RWPE2 (cell line): Measurements from ENCODE around the gene C11orf86.

Source experiments
- ATAC-seq: fragments of 200-7000 bp; cut with Tn5 transposase; 3 replicates; pipeline ENCODE4 v1.9.1; 2021; ENCODE audit warnings: low read depth
- DNase-seq: peaks from one replicate; pipeline ENCODE4 v3.0.0-alpha.2; 2020; ENCODE audit warnings: low spot score
- H3K27ac ChIP-seq: fragments of 450-650 bp; 2 replicates; pipeline ENCODE4 v1.5.1; 2017; ENCODE audit warnings: mild to moderate bottlenecking; ENCODE audit not compliant: poor library complexity, severe bottlenecking
- H3K27me3 ChIP-seq: fragments of 250-450 bp; sonication (Bioruptor Pico); 2 replicates; pipeline ENCODE4 v1.5.1; 2021; ENCODE audit warnings: mild to moderate bottlenecking, moderate library complexity; ENCODE audit not compliant: insufficient read depth, poor library complexity, severe bottlenecking
- H3K36me3 ChIP-seq: fragments of 250-450 bp; sonication (Bioruptor Pico); 2 replicates; pipeline ENCODE4 v1.5.1; 2020; ENCODE audit warnings: low read depth, mild to moderate bottlenecking, moderate library complexity
- H3K4me1 ChIP-seq: fragments of 250-450 bp; sonication (Bioruptor Pico); 2 replicates; pipeline ENCODE4 v1.5.1; 2021; ENCODE audit warnings: mild to moderate bottlenecking, moderate library complexity; ENCODE audit not compliant: insufficient read depth, poor library complexity, severe bottlenecking
- H3K4me3 ChIP-seq: fragments of 250-450 bp; sonication (Bioruptor Pico); 2 replicates; pipeline ENCODE4 v1.5.1; 2021; ENCODE audit warnings: mild to moderate bottlenecking, moderate library complexity; ENCODE audit not compliant: severe bottlenecking
- H3K9me3 ChIP-seq: fragments of 250-450 bp; sonication (Bioruptor Pico); 2 replicates; pipeline ENCODE4 v1.5.1; 2021; ENCODE audit warnings: mild to moderate bottlenecking, moderate library complexity; ENCODE audit not compliant: severe bottlenecking
- TF ChIP-seq, protein P1 (sequence below): fragments of 450-650 bp; IDR thresholded peaks from one replicate; pipeline ENCODE4 v1.5.1; 2017; ENCODE audit warnings: mild to moderate bottlenecking, moderate library complexity; ENCODE audit not compliant: poor library complexity, severe bottlenecking

Gene C11orf86

DNA sequence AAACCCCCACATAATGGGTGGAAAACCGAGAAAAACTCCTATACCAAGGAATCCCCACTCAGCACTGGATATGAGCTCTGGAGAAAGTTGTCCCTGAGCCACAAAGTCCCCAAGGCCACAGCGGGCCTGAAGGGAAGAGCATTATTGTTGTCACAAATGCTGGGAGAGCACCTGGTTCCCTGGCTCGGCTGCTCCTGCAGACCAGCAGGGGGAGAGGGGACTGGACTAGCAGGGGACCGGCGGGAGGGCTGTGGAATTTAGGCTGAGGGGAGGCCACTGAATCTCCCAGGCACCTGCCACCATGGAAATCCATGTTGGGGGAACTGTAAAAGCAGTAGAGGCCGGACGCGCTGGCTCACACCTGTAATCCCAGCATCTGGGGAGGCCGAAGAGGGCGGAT is 24.0 kb upstream of the C11orf86 start:
- no peak overlapping the region for H3K4me3 ChIP-seq
- peaks cover 10% of the 10 kb centered on the region for H3K4me1 ChIP-seq
- TF ChIP-seq, protein P1, sequence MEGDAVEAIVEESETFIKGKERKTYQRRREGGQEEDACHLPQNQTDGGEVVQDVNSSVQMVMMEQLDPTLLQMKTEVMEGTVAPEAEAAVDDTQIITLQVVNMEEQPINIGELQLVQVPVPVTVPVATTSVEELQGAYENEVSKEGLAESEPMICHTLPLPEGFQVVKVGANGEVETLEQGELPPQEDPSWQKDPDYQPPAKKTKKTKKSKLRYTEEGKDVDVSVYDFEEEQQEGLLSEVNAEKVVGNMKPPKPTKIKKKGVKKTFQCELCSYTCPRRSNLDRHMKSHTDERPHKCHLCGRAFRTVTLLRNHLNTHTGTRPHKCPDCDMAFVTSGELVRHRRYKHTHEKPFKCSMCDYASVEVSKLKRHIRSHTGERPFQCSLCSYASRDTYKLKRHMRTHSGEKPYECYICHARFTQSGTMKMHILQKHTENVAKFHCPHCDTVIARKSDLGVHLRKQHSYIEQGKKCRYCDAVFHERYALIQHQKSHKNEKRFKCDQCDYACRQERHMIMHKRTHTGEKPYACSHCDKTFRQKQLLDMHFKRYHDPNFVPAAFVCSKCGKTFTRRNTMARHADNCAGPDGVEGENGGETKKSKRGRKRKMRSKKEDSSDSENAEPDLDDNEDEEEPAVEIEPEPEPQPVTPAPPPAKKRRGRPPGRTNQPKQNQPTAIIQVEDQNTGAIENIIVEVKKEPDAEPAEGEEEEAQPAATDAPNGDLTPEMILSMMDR = no peak
- no peaks in the 10 kb centered on the region for H3K27me3 ChIP-seq
- no peaks in the 10 kb centered on the region for H3K9me3 ChIP-seq
- DNase-seq (no peak), ATAC-seq (no peak)
- H3K27ac ChIP-seq = no peak overlapping the region
- no peaks in the 10 kb centered on the region; the same call in 1 of the 2 replicates for H3K36me3 ChIP-seq

DNA sequence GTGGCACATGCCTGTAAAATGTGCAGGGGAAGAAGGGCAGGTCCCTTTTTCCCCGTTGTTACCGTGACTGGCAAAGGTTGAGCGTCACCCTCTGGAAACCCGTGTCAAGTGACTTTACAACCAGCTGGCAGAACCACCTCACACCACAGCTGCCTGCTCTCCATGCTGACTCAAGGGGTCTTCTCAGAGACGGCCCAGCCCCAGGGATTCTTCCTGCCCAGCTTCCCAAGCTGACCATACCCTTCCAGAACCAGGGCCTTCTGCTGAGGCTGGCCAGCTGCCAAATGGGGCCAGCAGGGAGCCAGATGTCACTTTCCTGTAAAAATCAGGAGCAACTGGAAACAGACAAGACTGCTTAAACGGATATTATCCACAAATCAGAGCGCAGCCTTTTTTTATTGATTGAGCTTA is 23.2 kb upstream of the C11orf86 start:
- no peak for ATAC-seq
- DNase-seq = no peak
- Histone ChIP-seq H3K27me3 (no peaks in the 10 kb centered on the region), H3K9me3 (no peaks in the 10 kb centered on the region), H3K4me3 (no peak overlapping the region), H3K36me3 (no peaks in the 10 kb centered on the region; the same call in 1 of the 2 replicates), H3K4me1 (peaks cover 14% of the 10 kb centered on the region), H3K27ac (no peak overlapping the region)
- TF ChIP-seq, protein P1 = no peak

DNA sequence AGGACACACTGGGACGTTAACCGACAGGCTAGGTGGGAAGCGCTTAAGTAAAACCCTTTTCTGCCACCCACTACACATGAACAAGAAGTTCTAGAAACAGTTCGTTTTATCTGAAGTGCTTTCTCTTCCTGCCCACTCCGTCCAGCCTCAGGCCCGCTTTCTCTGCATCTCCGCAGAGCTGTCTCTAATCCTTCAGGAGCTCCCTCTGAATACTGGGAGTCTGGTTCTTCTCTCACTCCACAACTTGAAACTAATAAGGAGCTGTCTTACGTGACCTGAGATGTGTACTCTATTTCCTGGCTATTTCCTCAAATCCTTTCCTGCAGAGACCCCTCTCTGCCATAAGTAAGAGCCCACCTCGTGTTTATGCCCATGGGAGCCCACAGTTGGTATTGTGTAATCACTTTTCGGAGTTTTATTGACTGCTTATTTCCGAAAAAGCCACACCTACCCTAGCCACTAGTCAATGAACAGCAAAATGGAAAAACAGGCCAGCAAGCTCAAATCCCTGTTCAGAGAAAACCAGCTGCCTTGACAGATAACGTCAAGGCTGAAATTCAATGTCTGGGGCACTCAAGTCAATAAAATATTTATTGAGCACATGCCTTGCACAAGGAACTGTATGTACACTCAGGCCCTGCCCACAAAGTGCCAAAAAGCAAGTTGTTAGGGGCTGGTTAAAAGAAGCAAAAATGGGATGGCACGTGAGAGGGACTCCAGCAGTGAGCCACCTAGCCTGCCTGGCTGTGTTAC is 21.8 kb upstream of the C11orf86 start:
- H3K36me3 ChIP-seq = no peaks in the 10 kb centered on the region; the same call in 1 of the 2 replicates
- H3K27me3 ChIP-seq = no peaks in the 10 kb centered on the region
- peaks cover 22% of the 10 kb centered on the region for H3K4me1 ChIP-seq
- H3K27ac ChIP-seq = no peak overlapping the region
- H3K4me3 ChIP-seq = no peak overlapping the region
- ATAC-seq = no peak
- H3K9me3 ChIP-seq = no peaks in the 10 kb centered on the region
- no peak for DNase-seq
- TF ChIP-seq, protein P1 = no peak

DNA sequence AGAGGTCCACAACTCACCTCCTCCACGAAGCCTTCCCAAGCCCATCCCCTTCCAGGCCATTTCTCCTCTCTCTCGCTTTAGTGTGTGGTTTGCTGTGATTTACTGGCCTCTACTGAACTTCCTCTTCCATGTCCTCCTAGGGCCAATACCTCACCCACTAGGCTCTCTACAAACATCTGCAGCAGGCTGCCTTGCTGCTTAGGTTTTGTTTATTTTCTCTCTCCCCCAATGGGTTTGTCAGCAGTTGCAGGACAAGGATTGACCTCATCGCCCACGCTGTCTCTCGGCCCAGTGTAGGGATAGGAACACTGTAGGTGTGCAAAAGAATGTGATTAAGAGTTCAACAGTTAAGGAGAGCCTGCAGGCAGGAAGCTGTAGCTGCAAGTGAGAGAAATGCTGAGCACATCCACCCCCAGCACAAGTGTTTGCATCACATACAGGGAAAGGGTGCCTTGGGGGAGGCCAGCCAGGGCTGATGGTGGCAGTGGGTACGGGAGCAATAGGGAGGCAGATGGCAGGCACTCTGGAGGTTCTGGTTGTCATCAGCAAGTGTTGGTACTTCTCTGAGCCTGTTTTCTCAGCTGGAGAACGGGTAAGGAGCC is 18.3 kb upstream of the C11orf86 start:
- DNase-seq = no peak

More for the DNA sequence above, 18.3 kb upstream of the C11orf86 start:
- no peak overlapping the region for H3K4me3 ChIP-seq
- peak; percentile 24; the same call in 2 of the 3 replicates for ATAC-seq
- no peaks in the 10 kb centered on the region for H3K9me3 ChIP-seq
- no peaks in the 10 kb centered on the region for H3K36me3 ChIP-seq
- H3K4me1 ChIP-seq = peaks cover 21% of the 10 kb centered on the region
- TF ChIP-seq, protein P1 = no peak
- H3K27ac ChIP-seq = peak overlapping the region; percentile 16
- no peaks in the 10 kb centered on the region for H3K27me3 ChIP-seq
